Activated CD8-positive, alpha-beta memory T cell treated with anti-CD3 and anti-CD28 coated beads for 36 hours (primary cell): ENCODE data around the gene RNF183. TPM values are rescaled to one million over a fixed set of nuclear protein-coding genes. Genes with fewer than 3 reads are reported as not detected.
"Not testable (repeated sequence)": the region's sequence is repeated elsewhere in the genome, so short reads cannot be mapped to it uniquely, and the experiment has no call there.

Experiments
- CTCF ChIA-PET: fragments of 350-600 bp; sonication (Branson Sonifier 250); formaldehyde crosslinking; loops from one replicate; lab custom pipeline; 2021; ENCODE audit warnings: antibody characterized with exemption; lab: Charles Lee
- POLR2A ChIA-PET: fragments of 350-600 bp; sonication (Branson Sonifier 250); formaldehyde crosslinking; loops from one replicate; lab custom pipeline; 2021; ENCODE audit warnings: antibody characterized with exemption; lab: Charles Lee
- total RNA-seq, 2 experiments: library from RNA; stranded (reverse); gene quantifications; one replicate each; pipeline ENCODE4 v1.2.3, GENCODE V29; 2021

The RNF183 gene
- total RNA-seq, 2 experiments from 2014 or later, result not detected

DNA sequence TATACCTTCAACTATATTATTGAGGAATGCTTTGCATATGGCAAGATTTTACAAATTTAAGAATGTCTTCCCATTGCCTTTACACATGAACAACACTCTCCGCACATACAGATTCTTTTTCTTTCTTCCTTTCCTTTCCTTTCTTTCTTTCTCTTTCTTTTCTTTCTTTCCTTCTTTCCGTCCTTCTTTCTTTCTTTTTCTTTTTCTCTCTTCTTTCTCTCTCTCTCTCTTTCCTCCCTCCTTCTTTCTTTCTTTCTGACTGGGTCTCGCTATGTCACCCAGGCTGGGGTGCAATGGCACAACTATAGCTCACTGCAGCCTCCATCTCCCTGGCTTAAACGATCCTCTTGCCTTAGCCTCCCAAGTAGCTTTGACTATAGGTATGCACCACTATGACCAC, 23.1 kb upstream of the RNF183 start:
- POLR2A ChIA-PET, result no interaction called here
- CTCF ChIA-PET, result no interaction called here

DNA sequence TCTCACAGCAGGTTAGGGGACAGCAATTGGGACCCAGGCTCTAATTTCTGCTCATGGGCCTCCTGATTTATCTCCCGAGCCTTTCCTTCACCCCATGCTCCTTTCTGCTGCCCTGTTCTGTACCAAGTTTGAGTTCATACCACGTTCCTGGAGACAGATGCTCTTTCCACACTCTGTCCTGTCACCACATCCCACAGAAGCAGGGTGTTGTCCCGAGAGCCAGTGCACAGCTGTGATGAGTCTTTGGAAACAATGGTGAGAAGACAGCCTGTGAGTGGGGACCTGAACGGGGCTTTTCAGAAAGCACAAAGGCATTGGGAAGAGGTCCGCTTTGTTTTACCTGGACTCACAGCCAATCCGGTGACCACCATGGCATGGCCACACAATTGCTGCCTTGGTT, 19.5 kb upstream of the RNF183 start:
- CTCF ChIA-PET, result no interaction called here
- POLR2A ChIA-PET, result no interaction called here

- POLR2A ChIA-PET, result no interaction called here
Observed at GRCh38 chr9:113320051-113320450, 16.9 kb upstream of the RNF183 start.

DNA sequence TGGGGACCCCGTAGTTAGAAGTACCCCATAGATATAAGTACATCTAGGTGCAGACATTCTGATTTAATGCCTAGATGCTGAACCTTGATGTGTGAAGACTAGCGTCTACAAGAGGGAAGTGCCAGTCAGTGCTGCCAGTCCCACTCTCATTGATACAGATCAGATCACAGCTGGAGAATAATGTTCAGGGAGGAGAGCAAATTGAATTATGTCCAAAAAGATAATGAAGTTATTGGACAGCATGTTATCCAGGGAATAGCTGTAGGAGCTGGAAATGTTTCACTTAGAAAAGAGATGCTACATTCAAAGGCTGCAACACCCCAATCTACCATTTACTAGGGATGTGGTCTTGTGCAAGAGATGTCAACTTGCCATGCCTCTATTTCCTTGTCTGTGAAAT, 15.9 kb upstream of the RNF183 start:
- ChIA-PET CTCF (interaction anchor here (0.9 kb wide), 1 partner anchor 22 kb away, joined by 3 read pairs; no protein-coding TSS in a partner anchor), POLR2A (no interaction called here)

More at GRCh38 chr9:113320051-113320450, 16.9 kb upstream of the RNF183 start:
- CTCF ChIA-PET, result no interaction called here

- CTCF ChIA-PET, result no interaction called here
- POLR2A ChIA-PET, result no interaction called here
Observed at GRCh38 chr9:113317777-113318176, 14.6 kb upstream of the RNF183 start.

DNA sequence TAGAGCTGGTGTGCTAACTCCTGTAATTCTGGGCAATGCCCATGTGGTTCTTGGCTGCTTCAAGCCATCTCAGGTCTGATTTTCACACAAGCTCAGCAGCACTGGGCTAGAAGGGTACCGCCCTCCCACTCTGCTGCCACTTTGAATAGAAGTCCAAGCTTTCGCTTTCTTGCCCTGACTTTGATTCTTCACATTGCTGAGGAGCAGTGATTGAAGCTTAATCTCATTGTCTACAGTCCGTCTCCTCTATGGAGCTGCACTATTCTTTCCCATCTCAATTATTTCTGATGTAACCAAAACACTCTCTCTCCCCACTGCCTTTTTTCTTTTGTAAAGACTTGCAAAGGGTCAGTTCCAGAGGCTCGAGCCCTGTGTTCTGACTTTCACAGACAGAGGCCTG, 12.9 kb upstream of the RNF183 start:
- ChIA-PET POLR2A (no interaction called here), CTCF (no interaction called here)

DNA sequence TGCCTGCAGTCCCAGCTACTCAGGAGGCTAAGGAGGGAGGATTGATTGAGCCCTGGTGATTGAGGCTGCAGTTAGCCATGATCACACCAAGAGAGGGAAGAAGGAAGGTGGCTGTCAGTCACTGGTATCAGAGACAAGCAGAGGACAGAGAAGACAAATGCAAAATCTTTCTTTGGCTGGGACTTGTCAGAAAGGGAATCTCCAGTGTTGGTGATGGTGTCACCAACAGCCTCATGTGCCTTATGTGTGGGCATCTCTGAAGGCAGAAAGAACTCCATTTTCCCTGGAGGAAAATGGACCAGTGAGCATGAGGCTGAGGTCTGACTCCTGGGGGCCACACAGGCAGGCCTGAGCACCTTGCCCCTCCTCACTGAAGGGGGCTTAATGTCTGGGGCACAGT, 12.1 kb upstream of the RNF183 start:
- ChIA-PET CTCF (no interaction called here), POLR2A (no interaction called here)

- CTCF ChIA-PET, result no interaction called here
- POLR2A ChIA-PET, result no interaction called here
Observed at GRCh38 chr9:113313261-113313660, 10.1 kb upstream of the RNF183 start.

GRCh38 chr9:113311961-113312360, 8.8 kb upstream of the RNF183 start:
- POLR2A ChIA-PET, result no interaction called here
- CTCF ChIA-PET, result interaction anchor here (0.8 to 1.2 kb wide), 2 partner anchors 28 to 347 kb away, joined by 3 read pairs; partner anchors contain the start of gene WDR31

DNA sequence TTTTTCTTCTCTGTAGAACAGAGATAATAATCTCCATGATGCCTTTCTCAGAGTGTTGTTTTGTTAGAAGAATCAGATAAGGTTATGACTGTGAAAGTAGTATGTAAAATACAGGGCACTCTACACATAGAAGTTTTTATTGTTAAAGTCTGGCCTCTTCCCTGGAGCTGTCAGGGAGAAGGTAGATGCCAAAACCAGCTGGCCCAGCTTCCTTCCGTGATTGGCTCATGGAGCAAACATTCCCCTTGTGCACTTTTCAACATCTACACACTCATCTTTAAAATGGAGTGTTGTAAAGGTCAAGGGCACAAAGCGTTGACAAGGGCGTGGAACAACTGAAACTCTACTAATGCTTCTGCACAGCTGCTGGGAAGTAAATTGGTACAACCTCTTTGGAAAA, 7.4 kb upstream of the RNF183 start:
- ChIA-PET CTCF (interaction anchor here (0.6 to 1.4 kb wide), 2 partner anchors 26 to 91 kb away, joined by 3 read pairs; partner anchors contain the start of gene ALAD), POLR2A (no interaction called here)

DNA sequence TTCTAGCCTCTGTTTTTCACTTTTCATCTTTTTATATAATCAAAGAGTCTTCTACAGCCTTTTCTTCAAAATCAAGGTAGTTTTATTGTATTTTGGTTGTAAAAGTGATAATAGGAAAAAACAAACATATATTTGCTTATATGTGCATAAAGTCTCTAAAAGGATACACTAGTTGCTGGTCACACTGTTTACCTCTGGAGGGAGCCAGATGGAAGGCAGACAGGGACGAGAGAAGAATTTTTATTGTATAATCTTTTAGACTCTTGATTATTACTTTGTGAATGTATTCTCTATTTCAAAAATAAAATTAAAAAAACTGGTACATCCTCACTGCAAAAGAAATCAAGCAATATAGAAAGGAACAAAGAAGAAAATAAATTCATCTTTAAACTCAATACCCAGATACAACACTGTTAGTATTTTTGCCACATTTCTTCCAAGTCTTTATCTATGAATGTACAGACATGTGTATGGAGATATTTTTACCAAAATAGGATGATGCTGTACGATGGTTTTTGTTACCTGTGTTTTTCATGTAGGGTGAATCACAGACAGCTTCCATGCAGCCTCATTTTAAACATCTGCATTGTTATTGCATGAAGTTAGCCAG, 6.1 kb upstream of the RNF183 start:
- CTCF ChIA-PET, result interaction anchor here (0.7 to 1.4 kb wide), 5 partner anchors 40 to 346 kb away, joined by 3 read pairs; partner anchors contain the start of genes ALAD and BSPRY
- POLR2A ChIA-PET, result no interaction called here

DNA sequence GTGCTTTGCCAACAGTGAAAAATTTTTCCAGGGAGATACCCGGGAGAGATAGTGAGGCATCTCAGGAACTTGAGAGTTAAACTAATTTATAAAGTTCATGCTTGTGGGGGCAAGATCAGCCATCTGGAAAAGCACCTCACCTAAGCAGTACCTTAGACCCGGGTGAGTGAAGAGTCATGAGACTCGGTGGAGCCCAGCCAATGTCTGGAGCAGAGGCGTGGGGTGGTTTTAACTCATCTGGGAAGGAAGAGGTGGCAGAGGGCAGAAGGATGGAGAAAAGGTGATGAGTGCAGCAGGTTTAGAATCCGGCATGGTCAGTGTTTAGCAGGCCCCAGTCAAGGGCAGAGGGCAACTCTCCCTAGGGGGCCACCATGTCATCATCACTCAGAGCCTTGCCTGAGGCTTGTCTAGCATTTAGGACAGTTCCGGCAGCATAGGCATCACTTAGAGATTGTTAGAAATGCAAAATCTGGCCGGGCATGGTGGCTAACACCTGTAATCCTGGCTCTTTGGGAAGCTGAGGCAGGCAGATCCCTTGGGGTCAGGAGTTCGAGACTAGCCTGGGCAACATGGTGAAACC, 4.3 kb upstream of the RNF183 start:
- POLR2A ChIA-PET, result no interaction called here
- CTCF ChIA-PET, result interaction anchor here (1.1 to 1.3 kb wide), 2 partner anchors 27 to 349 kb away, joined by 4 read pairs; no protein-coding TSS in a partner anchor

DNA sequence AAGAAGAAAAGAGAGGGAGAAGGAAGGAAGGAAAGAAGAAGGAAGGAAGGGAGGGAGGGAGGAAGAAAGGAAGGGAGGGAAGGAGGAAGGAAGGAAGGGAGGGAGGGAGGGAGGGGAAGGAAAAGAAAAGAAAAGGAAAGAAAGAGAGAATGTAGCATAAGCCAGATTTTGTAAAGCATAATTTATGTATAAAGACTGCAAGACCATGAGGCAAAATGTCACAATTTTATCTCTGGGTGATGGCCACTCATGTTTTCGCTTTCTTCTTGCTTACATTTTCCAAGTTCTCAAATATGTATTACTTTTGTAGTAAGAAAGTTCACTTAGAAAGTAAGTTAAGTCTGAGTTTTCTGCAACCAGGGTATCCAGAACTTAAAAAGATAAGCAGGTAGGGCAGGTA, 3.4 kb upstream of the RNF183 start:
- ChIA-PET POLR2A (no interaction called here), CTCF (no interaction called here)

- ChIA-PET POLR2A (no interaction called here), CTCF (no interaction called here)
Observed at GRCh38 chr9:113301548-113301947, 1.6 kb downstream of the RNF183 start.

GRCh38 chr9:113299800-113300292, 3.3 kb downstream of the RNF183 start:
- CTCF ChIA-PET, result no interaction called here
- POLR2A ChIA-PET, result no interaction called here

DNA sequence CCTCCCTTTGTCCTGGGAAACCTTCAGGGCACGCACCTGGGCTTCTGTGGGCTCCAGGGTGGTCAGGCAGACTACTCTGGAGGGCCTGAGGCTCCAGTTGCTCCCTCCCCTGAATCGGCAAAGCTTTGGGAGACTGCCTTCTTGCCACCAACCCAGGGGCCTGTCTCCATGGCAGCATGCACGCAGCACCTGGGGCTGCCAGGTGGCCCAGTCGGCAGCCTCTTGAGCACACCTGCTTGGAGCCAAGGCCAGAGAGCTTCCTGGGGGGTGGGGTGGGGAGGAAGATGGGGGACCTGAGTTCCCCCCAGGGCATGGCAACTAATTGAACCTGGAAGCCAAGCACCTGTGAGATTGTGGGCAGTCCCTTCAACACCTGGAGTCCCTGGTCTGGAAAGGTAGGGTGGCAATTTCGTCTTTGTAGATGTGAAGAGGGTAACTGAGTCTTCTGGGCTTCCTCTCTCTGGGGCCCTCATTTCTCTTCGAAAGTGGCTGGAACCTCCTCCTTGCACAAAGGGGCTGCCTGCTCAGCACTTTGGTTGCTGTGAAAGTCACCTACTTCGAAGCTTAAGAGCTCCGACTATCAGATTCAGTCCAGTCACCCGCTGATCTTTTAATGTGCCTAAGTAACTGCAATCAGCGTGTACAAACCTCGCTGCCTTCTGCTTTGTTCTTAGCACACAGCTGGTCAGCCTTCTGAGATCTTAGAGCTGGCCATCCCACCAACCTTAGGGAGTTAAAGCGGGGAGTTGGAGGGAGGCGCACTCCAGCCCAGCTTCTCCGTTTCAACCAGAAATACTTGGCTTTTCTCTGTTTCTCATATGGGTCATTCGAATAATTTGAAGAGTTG, 4.0 kb downstream of the RNF183 start:
- ChIA-PET POLR2A (no interaction called here), CTCF (interaction anchor here (0.6 kb wide), 2 partner anchors 104 to 964 kb away, joined by 3 read pairs; no protein-coding TSS in a partner anchor)

DNA sequence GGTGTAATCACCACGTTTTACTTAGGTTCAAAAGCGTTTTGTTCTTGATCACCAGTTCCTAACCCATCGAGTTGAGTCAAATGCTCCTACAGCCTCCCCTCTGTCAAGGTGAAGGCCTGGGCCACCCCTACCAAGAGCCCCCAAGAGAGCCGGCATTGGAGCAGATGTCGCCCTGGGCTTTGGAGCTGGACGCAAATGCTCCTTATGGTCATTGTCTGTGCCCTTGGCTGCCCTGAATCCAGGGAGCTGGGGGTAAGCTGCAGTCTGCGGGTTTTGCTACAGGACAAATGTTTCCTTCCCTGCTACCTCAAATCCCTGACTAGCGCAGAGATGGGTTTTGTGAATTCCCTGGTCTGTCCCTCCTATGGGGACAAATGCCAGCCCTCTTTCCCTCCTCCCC, 4.9 kb downstream of the RNF183 start:
- CTCF ChIA-PET, result interaction anchor here (0.6 kb wide), 2 partner anchors 105 to 963 kb away, joined by 3 read pairs; no protein-coding TSS in a partner anchor
- POLR2A ChIA-PET, result no interaction called here

- CTCF ChIA-PET, result interaction anchor here (0.8 kb wide), 1 partner anchor 22 kb away, joined by 3 read pairs; no protein-coding TSS in a partner anchor
- POLR2A ChIA-PET, result interaction anchor here (0.7 kb wide), 1 partner anchor 9 kb away, joined by 3 read pairs; no protein-coding TSS in a partner anchor
Observed at GRCh38 chr9:113296796-113297558, 6.2 kb downstream of the RNF183 start.

DNA sequence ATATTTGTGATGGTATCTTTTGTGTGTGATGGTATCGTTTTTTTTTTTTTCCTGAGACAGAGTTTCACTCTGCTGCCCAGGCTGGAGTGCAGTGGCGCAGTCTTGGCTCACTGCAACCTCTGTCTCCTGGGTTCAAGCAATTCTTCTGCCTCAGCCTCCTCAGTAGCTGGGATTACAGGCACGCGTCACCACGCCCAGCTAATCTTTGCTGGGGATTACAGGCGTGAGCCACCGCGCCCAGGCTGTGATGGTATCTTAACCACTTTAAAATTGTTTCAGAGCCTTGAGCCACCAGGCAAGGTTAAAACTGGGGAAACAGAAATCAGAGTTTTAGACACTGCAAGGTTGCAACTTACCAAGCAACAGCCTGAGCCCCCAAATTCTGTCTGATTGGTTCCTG, 6.9 kb downstream of the RNF183 start:
- POLR2A ChIA-PET, CTCF ChIA-PET: not testable (repeated sequence)
